GM12878 (cell line): Measurements from ENCODE around the gene CALR. TPM values are rescaled to one million over a fixed set of nuclear protein-coding genes. Genes with fewer than 3 reads are reported as not detected.

ENCODE experiments used
- ASH2L ChIP-seq: fragments of 300-600, 200-600 bp; sonication (generic); IDR thresholded peaks from 2 replicates; pipeline ENCODE4 v1.6.1; 2017; ENCODE audit warnings: low read depth, mild to moderate bottlenecking, borderline replicate concordance
- BCL11A ChIP-seq: IDR thresholded peaks from 2 replicates; pipeline ENCODE4 v1.6.1; 2011; ENCODE audit warnings: low read depth, low read length
- FOS ChIP-seq: IDR thresholded peaks from 3 replicates; pipeline ENCODE4 v1.6.1; 2011; ENCODE audit warnings: borderline replicate concordance; ENCODE audit not compliant: insufficient read length; ENCODE audit errors: extremely low read depth
- FOXM1 ChIP-seq: IDR thresholded peaks from 2 replicates; pipeline ENCODE4 v1.6.1; 2012; ENCODE audit warnings: low read depth, mild to moderate bottlenecking, inconsistent platforms, low read length, moderate library complexity
- GABPA ChIP-seq: IDR thresholded peaks from 2 replicates; pipeline ENCODE4 v1.6.1; 2014; ENCODE audit warnings: antibody characterized with exemption, low read depth, mild to moderate bottlenecking, inconsistent platforms
- GATAD2B ChIP-seq: fragments of 450-650 bp; conservative IDR thresholded peaks from 2 replicates; pipeline ENCODE4 v1.6.1; 2017; ENCODE audit warnings: low read depth, mild to moderate bottlenecking, moderate library complexity
- JUND ChIP-seq: IDR thresholded peaks from 2 replicates; pipeline ENCODE4 v1.6.1; 2012; ENCODE audit warnings: low read depth, mild to moderate bottlenecking, low read length, improper control_type of control experiment, moderate library complexity
- MXI1 ChIP-seq: fragments of 150-350 bp; IDR thresholded peaks from 2 replicates; pipeline ENCODE4 v1.6.1; 2011; ENCODE audit warnings: low read depth, mild to moderate bottlenecking, inconsistent platforms, low read length, improper control_type of control experiment
- NR2C1 ChIP-seq: fragments of 450-650 bp; IDR thresholded peaks from 2 replicates; pipeline ENCODE4 v1.6.1; 2017; ENCODE audit warnings: antibody characterized with exemption, mild to moderate bottlenecking, moderate library complexity
- NR2C2 ChIP-seq: IDR thresholded peaks from 2 replicates; pipeline ENCODE4 v1.6.1; 2011; ENCODE audit warnings: borderline replicate concordance, low read depth; ENCODE audit not compliant: control insufficient read depth, insufficient read length
- NRF1 ChIP-seq: conservative IDR thresholded peaks from 2 replicates; pipeline ENCODE4 v1.6.1; 2011; ENCODE audit warnings: mild to moderate bottlenecking, low read depth, low read length, improper control_type of control experiment
- PRDM15 ChIP-seq: fragments of 450-650 bp; formaldehyde crosslinking; IDR thresholded peaks from 2 replicates; pipeline ENCODE4 v1.4.0; 2020; ENCODE audit warnings: mild to moderate bottlenecking, moderate library complexity
- RELB ChIP-seq: fragments of 450-650 bp; IDR thresholded peaks from 2 replicates; pipeline ENCODE4 v1.6.1; 2017; ENCODE audit warnings: low read depth, mild to moderate bottlenecking, moderate library complexity
- SMC3 ChIP-seq: IDR thresholded peaks from 2 replicates; pipeline ENCODE4 v1.6.1; 2011; ENCODE audit warnings: low read length, improper control_type of control experiment, borderline replicate concordance
- SPI1 ChIP-seq: IDR thresholded peaks from 2 replicates; pipeline ENCODE4 v1.6.1; 2011; ENCODE audit warnings: low read depth, mild to moderate bottlenecking, low read length, moderate library complexity, borderline replicate concordance; ENCODE audit not compliant: insufficient read depth
- TAF1 ChIP-seq: IDR thresholded peaks from 2 replicates; pipeline ENCODE4 v1.6.1; 2011; ENCODE audit warnings: mild to moderate bottlenecking, low read depth, low read length, borderline replicate concordance
- TBL1XR1 ChIP-seq: IDR thresholded peaks from 2 replicates; pipeline ENCODE4 v1.6.1; 2012; ENCODE audit warnings: low read depth, low read length, improper control_type of control experiment
- USF2 ChIP-seq: IDR thresholded peaks from 2 replicates; pipeline ENCODE4 v1.6.1; 2011; ENCODE audit warnings: low read depth, low read length, improper control_type of control experiment, borderline replicate concordance
- ZNF207 ChIP-seq: fragments of 450-650 bp; IDR thresholded peaks from 2 replicates; pipeline ENCODE4 v1.6.1; 2014; ENCODE audit warnings: antibody characterized with exemption, mild to moderate bottlenecking, borderline replicate concordance
- polyA plus RNA-seq, 11 experiments: library from polyadenylated mRNA; depleted of rRNA in 4 of 11; unstranded in 6 of 11; stranded (reverse) in 5 of 11; fragments of >200 nt; fragmentation: Nextera tagmentation in 4 of 11; fragmentation: Illumina TruSeq in 1 of 11; extraction: Ambion mirVana in 4 of 11; extraction: Trizol in 1 of 11; gene quantifications; 1 replicate in 1 of 11; 2 replicates in 10 of 11; pipeline versions ENCODE4 v1.2.1 to v1.2.3, GENCODE V29; 2011 to 2016; ENCODE audit warnings: inconsistent platforms in 2 of 11, missing spikeins in 2 of 11, low read depth in 1 of 11
- total RNA-seq, 4 experiments: library from RNA; depleted of rRNA in 3 of 4; stranded (reverse); fragments of >200 nt in 3 of 4; fragmentation: Illumina TruSeq in 1 of 4; extraction: Trizol in 1 of 4; gene quantifications; 2 replicates each; pipeline versions ENCODE4 v1.2.1 to v1.2.3, GENCODE V29; 2013 to 2021
- TF ChIP-seq, protein P1 (sequence below), 3 experiments: IDR thresholded peaks in 2 of 3; conservative IDR thresholded peaks in 1 of 3; 2 replicates each; pipeline ENCODE4 v1.5.1; 2011; ENCODE audit warnings: low read depth in 3 of 3, low read length in 3 of 3, mild to moderate bottlenecking in 3 of 3, control low read depth in 2 of 3, moderate library complexity in 2 of 3, inconsistent platforms in 1 of 3, mixed read lengths in 1 of 3; ENCODE audit not compliant: control insufficient read depth in 2 of 3, insufficient read depth in 1 of 3; ENCODE audit errors: extremely low read depth in 1 of 3
- TF ChIP-seq, protein P2 (sequence below): IDR thresholded peaks from 2 replicates; pipeline ENCODE4 v1.6.1; 2012; ENCODE audit warnings: low read depth, low read length, improper control_type of control experiment

Gene CALR
- total and polyA plus RNA-seq, 10 of the 15 experiments (the other 5 are each of a cell fraction or from before 2014, with no cell fraction given), result 202 to 1,451 (median 749) TPM

GRCh38 chr19:12945479-12946091 lies 7.2 kb downstream of the CALR start, which contains the start of gene RAD23A (continued):
- TF ChIP-seq PRDM15 (CRISPR knock-in tag) (peak; percentile 64), GABPA (peak; percentile 79), FOXM1 (no peak; the same call in 1 of the 2 replicates), SPI1 (no peak), NR2C2 (no peak), USF2 (peak; percentile 96), ASH2L (no peak), JUND (0 out of 2 replicates have a peak, but pooled peaks have one; percentile 12), MXI1 (peak; percentile 97), NR2C1 (peak; percentile 96), SMC3 (no peak), ZNF207 (no peak), BCL11A (peak; percentile 48; the same call in 1 of the 2 replicates), NRF1 (peak; percentile 94), FOS (no peak), TAF1 (peak; percentile 98), TBL1XR1 (peak; percentile 65; the same call in 1 of the 2 replicates), RELB (no peak), GATAD2B (peak; percentile 19; the same call in 1 of the 2 replicates)
- TF ChIP-seq, protein P1, sequence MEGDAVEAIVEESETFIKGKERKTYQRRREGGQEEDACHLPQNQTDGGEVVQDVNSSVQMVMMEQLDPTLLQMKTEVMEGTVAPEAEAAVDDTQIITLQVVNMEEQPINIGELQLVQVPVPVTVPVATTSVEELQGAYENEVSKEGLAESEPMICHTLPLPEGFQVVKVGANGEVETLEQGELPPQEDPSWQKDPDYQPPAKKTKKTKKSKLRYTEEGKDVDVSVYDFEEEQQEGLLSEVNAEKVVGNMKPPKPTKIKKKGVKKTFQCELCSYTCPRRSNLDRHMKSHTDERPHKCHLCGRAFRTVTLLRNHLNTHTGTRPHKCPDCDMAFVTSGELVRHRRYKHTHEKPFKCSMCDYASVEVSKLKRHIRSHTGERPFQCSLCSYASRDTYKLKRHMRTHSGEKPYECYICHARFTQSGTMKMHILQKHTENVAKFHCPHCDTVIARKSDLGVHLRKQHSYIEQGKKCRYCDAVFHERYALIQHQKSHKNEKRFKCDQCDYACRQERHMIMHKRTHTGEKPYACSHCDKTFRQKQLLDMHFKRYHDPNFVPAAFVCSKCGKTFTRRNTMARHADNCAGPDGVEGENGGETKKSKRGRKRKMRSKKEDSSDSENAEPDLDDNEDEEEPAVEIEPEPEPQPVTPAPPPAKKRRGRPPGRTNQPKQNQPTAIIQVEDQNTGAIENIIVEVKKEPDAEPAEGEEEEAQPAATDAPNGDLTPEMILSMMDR (IDR thresholded peaks at IDR 0.05 in 2 of 3, conservative IDR thresholded peaks at IDR 0.05 in 1 of 3; ENCODE audit: control insufficient read depth in 2 of 3, extremely low read depth in 1 of 3, insufficient read depth in 1 of 3, low read depth in 3 of 3, low read length in 3 of 3), result no peak
- TF ChIP-seq, protein P2, sequence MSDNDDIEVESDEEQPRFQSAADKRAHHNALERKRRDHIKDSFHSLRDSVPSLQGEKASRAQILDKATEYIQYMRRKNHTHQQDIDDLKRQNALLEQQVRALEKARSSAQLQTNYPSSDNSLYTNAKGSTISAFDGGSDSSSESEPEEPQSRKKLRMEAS, result peak; percentile 98
